Smooth muscle cell of the brain vasculature (primary cell): ENCODE results near the gene APBB1.

Source experiments
- DNase-seq: peaks from one replicate; pipeline ENCODE4 v3.0.0-alpha.2; 2012; ENCODE audit warnings: low read depth, low spot score

APBB1 gene

GRCh38 chr11:6391537-6392134 lies 27.3 kb downstream of the APBB1 start:
- DNase-seq = no peak

- DNase-seq = no peak
Measured at GRCh38 chr11:6390718-6391469, 28.0 kb downstream of the APBB1 start.

- DNase-seq = peak; percentile 86
Measured at GRCh38 chr11:6389905-6390717, 28.8 kb downstream of the APBB1 start, which contains the start of gene SMPD1. Gene SMPD1, plus strand, starts transcription at chr11:6390474. Its CDS starts 125 bp downstream, at chr11:6390599.

DNA sequence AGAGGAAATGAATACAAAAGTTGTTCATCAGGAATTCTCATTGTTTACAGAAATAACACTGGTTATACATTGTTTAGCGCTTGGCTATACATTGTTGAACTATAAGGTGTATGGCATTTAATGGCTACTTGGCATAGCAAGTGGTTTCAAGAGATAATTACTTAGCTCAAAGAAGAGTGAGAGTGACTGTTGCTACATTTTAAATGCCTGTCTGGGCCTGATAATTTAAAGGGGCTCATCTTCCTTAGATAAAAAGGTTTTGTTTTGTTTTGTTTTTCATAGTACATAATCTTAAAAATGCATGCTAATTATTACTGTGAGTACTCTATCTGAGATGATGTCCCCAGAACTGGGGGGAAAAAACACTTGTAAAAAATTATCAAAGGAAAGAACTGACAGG lies 30.1 kb downstream of the APBB1 start:
- no peak for DNase-seq

- no peak for DNase-seq
Measured at GRCh38 chr11:6387811-6388599, 30.9 kb downstream of the APBB1 start.

GRCh38 chr11:6385046-6385777 lies 33.7 kb downstream of the APBB1 start:
- DNase-seq = no peak

DNA sequence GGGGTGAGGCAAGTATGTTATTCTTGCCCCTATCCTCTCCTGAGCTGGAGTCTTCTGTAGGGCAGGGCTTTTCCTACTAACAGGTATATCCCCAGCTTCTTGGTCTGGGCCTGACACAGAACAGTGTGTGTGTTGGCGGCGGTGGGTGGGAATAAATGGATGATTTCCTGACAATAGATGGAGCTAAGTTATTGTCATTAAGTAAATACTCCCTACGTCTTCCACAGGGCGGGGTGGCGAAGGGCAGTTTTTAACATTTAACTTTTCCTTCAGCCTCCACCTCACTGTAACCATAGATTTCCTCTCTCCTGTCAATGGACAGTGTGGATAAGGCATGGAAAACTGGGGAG lies 40.3 kb downstream of the APBB1 start:
- no peak for DNase-seq

GRCh38 chr11:6377902-6378639 lies 40.8 kb downstream of the APBB1 start:
- no peak for DNase-seq

- no peak for DNase-seq
Measured at GRCh38 chr11:6371825-6372224, 47.1 kb downstream of the APBB1 start.

DNA sequence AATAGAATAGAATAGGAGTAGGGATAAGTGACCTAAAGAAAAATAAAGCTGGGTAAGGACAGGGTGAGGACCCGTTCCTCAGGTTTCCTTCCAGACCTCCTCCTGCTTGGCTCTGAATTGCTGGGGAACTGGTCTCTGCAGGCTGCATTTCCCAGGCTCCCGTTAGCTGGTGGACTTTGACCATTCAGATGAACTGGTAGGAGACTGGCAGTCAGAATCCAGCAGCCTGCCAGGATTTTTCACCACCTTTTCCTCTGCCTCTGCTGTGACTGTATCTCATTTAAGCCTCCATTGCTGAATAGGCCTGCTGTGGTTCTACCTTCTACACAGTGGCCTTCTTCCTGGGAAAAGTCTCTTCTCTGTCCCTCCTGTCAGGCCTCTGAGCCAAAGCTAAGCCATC lies 53.2 kb downstream of the APBB1 start:
- DNase-seq = no peak

- peak; percentile 61 for DNase-seq
Measured at GRCh38 chr11:6362873-6363678, 55.8 kb downstream of the APBB1 start.

DNA sequence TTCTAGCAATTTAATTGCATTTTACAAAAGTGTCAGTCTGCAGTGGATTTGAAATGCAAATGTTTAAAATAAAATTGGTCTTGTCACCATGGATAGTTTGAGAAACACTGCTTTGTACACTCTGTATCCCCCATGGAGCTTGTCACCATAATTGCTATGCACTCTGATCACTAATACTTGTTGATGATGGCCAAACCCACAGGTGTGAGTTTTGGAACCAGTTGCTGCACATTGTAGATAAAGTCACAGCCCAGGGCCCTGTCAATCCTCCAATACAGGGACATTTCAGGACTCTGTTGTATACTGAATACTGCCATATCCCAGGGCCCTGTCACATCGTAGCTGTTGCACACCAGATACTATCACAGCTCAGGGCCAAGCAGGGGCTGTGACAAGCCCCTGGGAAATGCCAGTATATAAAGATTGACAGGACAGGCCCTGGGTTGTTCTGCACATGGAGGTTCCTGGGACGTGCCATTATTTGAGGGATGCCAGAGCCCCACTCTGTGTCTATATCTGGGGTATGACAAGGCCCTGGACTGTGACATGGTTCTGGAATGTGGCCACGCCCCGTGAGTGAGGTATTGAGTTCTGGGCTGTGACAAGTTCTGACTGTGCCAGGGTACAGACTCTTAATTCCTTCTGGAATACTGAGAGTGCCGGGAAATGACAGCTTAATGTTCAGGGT lies 56.6 kb downstream of the APBB1 start:
- DNase-seq = no peak

GRCh38 chr11:6360183-6360582 lies 58.7 kb downstream of the APBB1 start:
- no peak for DNase-seq

DNA sequence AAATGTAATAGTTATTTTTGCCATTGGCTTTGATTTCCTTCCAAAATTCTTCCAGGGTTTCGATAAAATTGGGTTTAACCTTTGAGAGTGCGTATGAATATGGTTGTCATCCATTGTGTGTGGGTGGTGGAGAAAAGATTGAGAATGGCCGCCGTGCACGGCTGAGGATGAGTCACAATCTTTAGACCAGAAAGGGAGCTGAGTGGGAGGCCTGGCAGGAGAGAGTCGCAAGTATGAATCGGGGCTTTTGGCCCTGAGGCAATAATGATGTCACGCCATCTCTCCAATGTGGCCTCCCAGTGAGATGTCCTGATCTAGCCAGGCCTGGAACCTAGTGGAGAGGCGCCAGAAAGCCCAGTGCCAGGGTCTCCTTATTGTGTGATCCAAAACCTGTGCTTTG lies 61.7 kb downstream of the APBB1 start:
- DNase-seq = peak; percentile 10

- DNase-seq = no peak
Measured at GRCh38 chr11:6356503-6357055, 62.3 kb downstream of the APBB1 start.

DNA sequence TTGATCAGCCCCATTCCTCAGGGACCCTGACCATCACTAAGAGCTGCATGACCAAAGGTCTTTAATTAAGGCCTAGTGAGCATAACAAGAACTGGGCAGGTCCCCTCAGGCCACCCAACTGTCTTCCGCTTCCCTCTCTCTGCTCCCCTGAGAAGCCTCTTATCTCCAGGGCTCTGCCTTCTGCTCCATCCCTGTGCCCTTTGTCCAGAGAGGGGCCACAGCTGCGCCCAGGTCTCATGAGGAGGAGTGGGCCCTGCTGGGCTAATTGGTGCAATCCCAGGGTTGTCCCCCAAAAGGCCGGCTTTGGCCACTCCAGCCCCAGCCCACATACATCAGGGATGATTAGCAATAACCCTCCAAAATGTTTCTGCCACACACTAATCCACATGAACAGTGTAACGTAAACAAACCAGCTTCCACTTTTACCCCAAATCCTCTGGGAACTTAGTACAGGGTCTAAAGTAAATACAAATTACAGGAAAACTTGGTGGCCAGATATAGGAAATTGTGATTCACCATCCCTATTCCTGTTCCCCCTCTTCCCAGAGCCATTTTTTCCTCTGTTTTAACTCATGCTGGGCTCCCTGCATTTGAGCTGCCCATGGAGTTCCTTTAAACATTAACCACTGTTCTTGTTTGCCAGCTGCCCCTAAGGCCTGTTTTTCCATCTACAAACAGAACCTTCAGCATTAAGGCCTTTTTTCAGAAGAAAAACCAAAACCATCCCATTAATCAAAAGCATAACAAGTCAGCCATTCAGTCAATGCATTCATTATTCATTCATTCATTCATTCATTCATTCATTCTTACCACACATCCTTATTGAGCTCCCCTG lies 64.0 kb downstream of the APBB1 start:
- DNase-seq = no peak

DNA sequence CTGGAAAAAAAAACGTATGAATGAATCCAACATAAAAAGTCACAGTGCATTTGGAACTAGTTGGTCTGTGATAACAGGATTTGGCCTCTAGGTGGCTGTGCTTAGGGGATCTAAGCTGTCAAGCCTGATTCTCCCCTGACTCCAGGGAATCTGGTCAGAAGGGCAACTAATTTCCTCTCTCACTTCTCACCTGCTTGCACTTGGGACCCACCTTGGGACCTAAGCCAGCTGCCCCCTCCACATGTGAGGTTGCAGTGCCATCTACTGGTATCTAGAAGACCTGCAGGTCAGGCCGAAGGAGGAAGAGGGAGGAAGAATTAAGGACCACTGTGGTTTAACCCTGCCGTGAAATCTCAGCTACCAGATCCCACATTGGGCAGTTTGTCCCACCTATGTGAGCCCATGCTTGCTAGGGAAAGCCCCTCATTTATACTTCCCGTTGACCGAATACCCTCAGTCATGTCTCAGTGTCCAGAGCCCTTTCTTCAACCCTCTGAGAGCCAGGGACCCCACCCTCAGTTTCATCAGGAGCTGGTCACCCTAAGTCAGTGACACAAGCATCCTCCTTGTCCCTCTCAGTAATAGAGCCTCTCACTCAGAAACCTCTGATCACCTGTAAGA lies 65.4 kb downstream of the APBB1 start:
- DNase-seq = peak; percentile 10
